SK-N-SH treated with all-trans-retinoic acid at 6 μM for 48 hours (cell line): ENCODE measurements around the gene RBM10.

Experiments
- ATAC-seq: fragments of 200-7000 bp; cut with Tn5 transposase; 3 replicates; pipeline ENCODE4 v1.9.1; 2020; ENCODE audit warnings: mild to moderate bottlenecking, moderate library complexity
- ARNTL ChIP-seq: fragments of 450-650 bp; formaldehyde crosslinking; IDR thresholded peaks from 2 replicates; pipeline ENCODE4 v1.5.0; 2020; ENCODE audit warnings: low read depth, mild to moderate bottlenecking, moderate library complexity, borderline replicate concordance
- BACH2 ChIP-seq: fragments of 250-450 bp; sonication (Bioruptor Pico); IDR thresholded peaks from 2 replicates; pipeline ENCODE4 v1.9.0; 2021; ENCODE audit warnings: mild to moderate bottlenecking, borderline replicate concordance
- CREB5 ChIP-seq: fragments of 250-450 bp; sonication (Bioruptor Pico); IDR thresholded peaks from 2 replicates; pipeline ENCODE4 v1.5.1; 2020; ENCODE audit warnings: low read depth, mild to moderate bottlenecking, moderate library complexity
- CSDC2 ChIP-seq: fragments of 250-450 bp; sonication (Bioruptor Pico); IDR thresholded peaks from 2 replicates; pipeline ENCODE4 v1.5.0; 2020; ENCODE audit warnings: mild to moderate bottlenecking, moderate library complexity
- ESRRG ChIP-seq: fragments of 250-450 bp; sonication (Bioruptor Pico); IDR thresholded peaks from 2 replicates; pipeline ENCODE4 v1.6.1; 2021; ENCODE audit warnings: mild to moderate bottlenecking
- GLIS3 ChIP-seq: fragments of 250-450 bp; sonication (Bioruptor Pico); IDR thresholded peaks from 2 replicates; pipeline ENCODE4 v1.5.0; 2020; ENCODE audit warnings: mild to moderate bottlenecking, moderate library complexity
- ISL1 ChIP-seq: fragments of 250-450 bp; sonication (Bioruptor Pico); IDR thresholded peaks from 2 replicates; pipeline ENCODE4 v2.1.2; 2022; ENCODE audit warnings: mild to moderate bottlenecking, moderate library complexity
- PATZ1 ChIP-seq: fragments of 250-450 bp; sonication (Bioruptor Pico); IDR thresholded peaks from 2 replicates; pipeline ENCODE4 v1.8.0; 2020; ENCODE audit warnings: mild to moderate bottlenecking, moderate library complexity, borderline replicate concordance
- POU6F1 ChIP-seq: fragments of 250-450 bp; sonication (Bioruptor Pico); IDR thresholded peaks from 2 replicates; pipeline ENCODE4 v1.8.0; 2021; ENCODE audit warnings: low read depth, mild to moderate bottlenecking, moderate library complexity, borderline replicate concordance
- RARB ChIP-seq: fragments of 250-450 bp; sonication (Bioruptor Pico); IDR thresholded peaks from 2 replicates; pipeline ENCODE4 v1.8.0; 2021; ENCODE audit warnings: mild to moderate bottlenecking, moderate library complexity
- TCF4 ChIP-seq: fragments of 250-450 bp; sonication (Bioruptor Pico); IDR thresholded peaks from 2 replicates; pipeline ENCODE4 v1.8.0; 2021; ENCODE audit warnings: mild to moderate bottlenecking, moderate library complexity, borderline replicate concordance
- TSHZ2 ChIP-seq: fragments of 250-450 bp; sonication (Bioruptor Pico); IDR thresholded peaks from 2 replicates; pipeline ENCODE4 v1.5.0; 2020; ENCODE audit warnings: mild to moderate bottlenecking, moderate library complexity
- ZC3H10 ChIP-seq: fragments of 250-450 bp; sonication (Bioruptor Pico); IDR thresholded peaks from 2 replicates; pipeline ENCODE4 v1.5.1; 2021; ENCODE audit warnings: mild to moderate bottlenecking, moderate library complexity
- ZFP30 ChIP-seq: fragments of 450-650 bp; formaldehyde crosslinking; IDR thresholded peaks from 2 replicates; pipeline ENCODE4 v1.5.0; 2022; ENCODE audit warnings: mild to moderate bottlenecking, moderate library complexity
- ZNF70 ChIP-seq: fragments of 450-650 bp; formaldehyde crosslinking; IDR thresholded peaks from 2 replicates; pipeline ENCODE4 v1.5.0; 2020; ENCODE audit warnings: mild to moderate bottlenecking, moderate library complexity
- ZNF8 ChIP-seq: fragments of 450-650 bp; formaldehyde crosslinking; IDR thresholded peaks from 2 replicates; pipeline ENCODE4 v1.5.0; 2020; ENCODE audit warnings: mild to moderate bottlenecking, moderate library complexity

The RBM10 gene

GRCh38 chrX:47174846-47175587 is 30.0 kb downstream of the RBM10 start:
- TF ChIP-seq ZNF8 = no peak
- TF ChIP-seq ARNTL (CRISPR knock-in tag) = no peak
- no peak for TF ChIP-seq ISL1 (CRISPR knock-in tag)
- TF ChIP-seq ZC3H10 (CRISPR knock-in tag) = no peak
- no peak for TF ChIP-seq PATZ1
- no peak for TF ChIP-seq ESRRG (CRISPR knock-in tag)
- TF ChIP-seq CSDC2 (CRISPR knock-in tag) = no peak
- TF ChIP-seq ZNF70 (CRISPR knock-in tag) = no peak
- no peak for TF ChIP-seq CREB5
- TF ChIP-seq ZFP30 (CRISPR knock-in tag) = no peak
- TF ChIP-seq RARB (CRISPR knock-in tag) = no peak
- no peak for TF ChIP-seq GLIS3
- ATAC-seq = no peak

- TF ChIP-seq PATZ1 = no peak
- TF ChIP-seq ZNF70 (CRISPR knock-in tag) = no peak
- TF ChIP-seq TCF4 (CRISPR knock-in tag) = no peak
- TF ChIP-seq TSHZ2 = no peak
- TF ChIP-seq, all 23 proteins: peak for 0
- ATAC-seq = no peak
Observed at GRCh38 chrX:47175588-47175980, 30.6 kb downstream of the RBM10 start.

GRCh38 chrX:47176101-47176740 is 31.2 kb downstream of the RBM10 start:
- TF ChIP-seq PATZ1 = no peak
- no peak for TF ChIP-seq BACH2 (CRISPR knock-in tag)
- TF ChIP-seq ZNF70 (CRISPR knock-in tag) = no peak
- no peak for TF ChIP-seq CSDC2 (CRISPR knock-in tag)
- TF ChIP-seq POU6F1 (CRISPR knock-in tag) = no peak
- no peak for ATAC-seq
